Glutamatergic neuron (in vitro differentiated cells): Measurements from ENCODE around the gene CDKN2B-AS1. TPM values are rescaled to one million over a fixed set of nuclear protein-coding genes. Genes with fewer than 3 reads are reported as not detected.

Source experiments
- DNase-seq: peaks from one replicate; pipeline ENCODE4 v3.0.0; 2022
- H3K27ac Mint-ChIP-seq: one replicate; pipeline ENCODE4 v1.8.0; 2020; ENCODE audit warnings: mild to moderate bottlenecking, mixed read lengths, inconsistent platforms; ENCODE audit not compliant: unreplicated experiment
- H3K27me3 Mint-ChIP-seq: one replicate; pipeline ENCODE4 v1.8.0; 2020; ENCODE audit warnings: mild to moderate bottlenecking, moderate library complexity, mixed read lengths, inconsistent platforms; ENCODE audit not compliant: unreplicated experiment
- H3K36me3 Mint-ChIP-seq: one replicate; pipeline ENCODE4 v1.8.0; 2020; ENCODE audit warnings: mild to moderate bottlenecking, mixed read lengths, inconsistent platforms; ENCODE audit not compliant: unreplicated experiment
- H3K4me1 Mint-ChIP-seq: one replicate; pipeline ENCODE4 v1.8.0; 2020; ENCODE audit warnings: mild to moderate bottlenecking, low read depth, mixed read lengths, inconsistent platforms; ENCODE audit not compliant: unreplicated experiment
- H3K4me3 Mint-ChIP-seq: one replicate; pipeline ENCODE4 v1.8.0; 2020; ENCODE audit warnings: mild to moderate bottlenecking, mixed read lengths, inconsistent platforms; ENCODE audit not compliant: unreplicated experiment
- H3K9me3 Mint-ChIP-seq: one replicate; pipeline ENCODE4 v1.8.0; 2020; ENCODE audit warnings: mild to moderate bottlenecking, moderate library complexity, mixed read lengths, inconsistent platforms; ENCODE audit not compliant: unreplicated experiment
- CTCF ChIP-seq: fragments of 200-600 bp; sonication (generic); IDR thresholded peaks from one replicate; pipeline ENCODE4 v1.5.0; 2021; ENCODE audit not compliant: partially characterized antibody, unreplicated experiment
- total RNA-seq: library from RNA; stranded (reverse); fragmentation: NEBNext Ultra II Directional; extraction: Animal tissue kit (Norgen Biotek cat#: 25700); gene quantifications from one replicate; pipeline ENCODE4 v1.2.1, GENCODE V29; 2021; ENCODE audit not compliant: unreplicated experiment

CDKN2B-AS1 gene
- total RNA-seq, 1 donor from 2014 or later = not detected

GRCh38 chr9:22041775-22042174, 47.2 kb downstream of the CDKN2B-AS1 start:
- H3K27ac Mint-ChIP-seq = no peak overlapping the region
- no peak for DNase-seq
- no peak for TF ChIP-seq CTCF

DNA sequence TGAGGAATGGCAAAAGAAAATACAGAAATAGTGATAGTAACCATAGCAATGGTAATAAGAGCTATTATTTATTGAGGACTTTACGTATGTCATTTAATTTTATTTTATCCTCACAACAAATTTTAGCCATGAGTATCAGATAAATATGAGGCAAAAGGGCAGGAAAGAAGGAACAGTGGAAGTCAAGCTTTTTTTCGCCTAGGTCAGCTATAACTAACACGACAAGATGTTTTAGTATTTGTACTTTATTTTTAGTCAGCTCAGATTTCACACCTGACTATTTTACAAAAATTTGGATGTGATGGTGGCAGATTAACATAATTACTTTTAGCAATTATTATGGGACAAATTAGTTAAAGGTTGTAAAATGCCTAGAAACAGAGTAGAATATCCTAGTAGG, 49.3 kb downstream of the CDKN2B-AS1 start:
- DNase-seq = no peak
- H3K27ac Mint-ChIP-seq = no peak overlapping the region
- no peak overlapping the region for H3K4me3 Mint-ChIP-seq
- H3K9me3 Mint-ChIP-seq = no peaks in the 10 kb centered on the region
- no peaks in the 10 kb centered on the region for H3K27me3 Mint-ChIP-seq
- H3K36me3 Mint-ChIP-seq = no peaks in the 10 kb centered on the region
- TF ChIP-seq CTCF = no peak
- H3K4me1 Mint-ChIP-seq = no peaks in the 10 kb centered on the region

More at GRCh38 chr9:22041775-22042174, 47.2 kb downstream of the CDKN2B-AS1 start:
- Mint-ChIP-seq H3K27me3 (no peaks in the 10 kb centered on the region), H3K4me3 (no peak overlapping the region), H3K9me3 (no peaks in the 10 kb centered on the region), H3K4me1 (no peaks in the 10 kb centered on the region), H3K36me3 (no peaks in the 10 kb centered on the region)

GRCh38 chr9:22044583-22044982, 50.0 kb downstream of the CDKN2B-AS1 start:
- Mint-ChIP-seq H3K27me3 (no peaks in the 10 kb centered on the region), H3K4me1 (no peaks in the 10 kb centered on the region), H3K36me3 (no peaks in the 10 kb centered on the region), H3K4me3 (no peak overlapping the region), H3K27ac (no peak overlapping the region), H3K9me3 (no peaks in the 10 kb centered on the region)
- DNase-seq = no peak
- TF ChIP-seq CTCF = no peak

DNA sequence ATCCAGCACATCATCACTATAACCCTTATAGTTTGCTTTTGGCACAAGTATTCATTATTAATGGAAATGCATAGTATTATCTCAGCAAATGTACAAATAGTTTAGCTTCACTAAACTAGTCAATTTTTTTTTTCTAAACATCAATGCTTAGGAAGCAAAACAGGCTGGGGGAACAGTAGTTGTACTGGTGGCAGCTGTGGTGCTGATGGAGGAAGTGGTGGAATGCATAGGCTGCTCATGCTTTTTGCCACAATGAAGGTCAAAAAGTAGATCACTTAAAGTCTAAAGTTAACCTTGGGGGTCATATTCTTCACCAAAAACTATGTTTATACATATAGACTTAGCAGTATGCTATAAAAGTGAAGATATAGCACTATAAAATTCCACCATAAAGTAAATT, 50.8 kb downstream of the CDKN2B-AS1 start:
- no peak for TF ChIP-seq CTCF

DNA sequence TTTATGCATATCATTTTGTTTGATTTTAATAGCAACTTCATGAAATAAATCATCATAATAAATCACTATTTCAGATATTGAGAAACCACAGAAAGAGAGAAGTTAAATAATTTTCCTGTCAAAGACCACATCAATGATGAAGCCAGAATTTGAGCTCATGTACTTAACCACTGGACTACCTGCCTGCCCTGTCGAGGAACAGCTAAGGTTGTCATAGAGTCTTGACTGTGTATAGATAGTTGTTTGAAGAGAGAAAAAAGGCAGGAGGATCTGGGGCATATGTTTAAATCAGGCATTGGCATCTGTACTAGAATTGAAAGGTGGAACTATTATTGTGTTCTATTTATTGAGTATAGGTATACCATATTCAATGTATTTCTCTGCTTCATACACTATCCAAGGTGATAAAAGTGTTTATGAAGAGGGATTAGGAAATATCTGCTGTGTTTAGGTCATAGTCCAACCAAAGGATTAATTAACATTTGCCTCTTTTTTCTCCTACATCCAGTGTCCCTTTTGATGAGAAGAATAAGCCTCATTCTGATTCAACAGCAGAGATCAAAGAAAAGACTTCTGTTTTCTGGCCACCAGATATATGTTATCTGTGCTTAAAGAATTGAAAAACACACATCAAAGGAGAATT, 51.8 kb downstream of the CDKN2B-AS1 start:
- TF ChIP-seq CTCF = no peak
- no peaks in the 10 kb centered on the region for H3K27me3 Mint-ChIP-seq

More for the DNA sequence above, 50.8 kb downstream of the CDKN2B-AS1 start:
- Mint-ChIP-seq H3K4me1 (no peaks in the 10 kb centered on the region), H3K27ac (no peak overlapping the region), H3K4me3 (no peak overlapping the region), H3K27me3 (no peaks in the 10 kb centered on the region), H3K9me3 (no peaks in the 10 kb centered on the region), H3K36me3 (no peaks in the 10 kb centered on the region)
- DNase-seq = no peak

More for the DNA sequence above, 51.8 kb downstream of the CDKN2B-AS1 start:
- no peaks in the 10 kb centered on the region for H3K9me3 Mint-ChIP-seq
- no peaks in the 10 kb centered on the region for H3K36me3 Mint-ChIP-seq
- H3K4me1 Mint-ChIP-seq = no peaks in the 10 kb centered on the region
- H3K4me3 Mint-ChIP-seq = no peak overlapping the region
- H3K27ac Mint-ChIP-seq = no peak overlapping the region
- DNase-seq = no peak
